ENCODE results near the gene RUNX1. TPM values are rescaled to one million over a fixed set of nuclear protein-coding genes. Genes with fewer than 3 reads are reported as not detected.

Gene RUNX1
- total and polyA plus RNA-seq, 2 donors (not counting 3 experiments of a cell fraction or from before 2014, with no cell fraction given), result 4.6 to 17.9 TPM

- Histone ChIP-seq H3K4me2 (ENCODE audit: insufficient read depth, low read length) (no peak overlapping the region), H3K79me2 (ENCODE audit: control insufficient read depth, insufficient read depth, low read length) (no peaks in the 10 kb centered on the region), H3K36me3 (ENCODE audit: control insufficient read depth in 2 of 2, extremely low read depth in 1 of 2, insufficient read depth in 2 of 2, low read length in 2 of 2) (peaks cover 0 to 4% of the 10 kb centered on the region in 2 experiments), H3K4me1 (ENCODE audit: control insufficient read depth, extremely low read depth, insufficient read depth, low read length) (no peaks in the 10 kb centered on the region), H3K9me1 (replicated peaks; ENCODE audit: control insufficient read depth, extremely low read depth, insufficient read depth, low read length) (no peaks in the 10 kb centered on the region), H3K9ac (replicated peaks; ENCODE audit: extremely low read depth, insufficient read depth, low read length) (no peak overlapping the region), H3K4me3 (replicated peaks in 1 of 3; ENCODE audit: insufficient read depth in 1 of 3, low read depth in 1 of 3, low read length in 3 of 3) (no peak overlapping the region), H3K9me3 (replicated peaks; ENCODE audit: control insufficient read depth, insufficient read depth, low read length) (no peaks in the 10 kb centered on the region), H3K27me3 (ENCODE audit: control insufficient read depth in 2 of 2, insufficient read depth in 2 of 2, low read length in 2 of 2) (no peaks in the 10 kb centered on the region), H2AFZ (ENCODE audit: low read depth, low read length) (no peak overlapping the region), H3K27ac (ENCODE audit: insufficient read depth, low read depth, low read length) (no peak overlapping the region), H4K20me1 (replicated peaks; ENCODE audit: control insufficient read depth, extremely low read depth, insufficient read depth, low read length) (no peaks in the 10 kb centered on the region)
- DNase-seq (ENCODE audit: low read depth, low spot score) (no peak), FAIRE-seq (no peak)
- no peak for TF ChIP-seq EZH2 (IDR thresholded peaks at IDR 0.05; ENCODE audit: borderline replicate concordance, low read depth, low read length, severe bottlenecking)
- no peak for TF ChIP-seq MAX (IDR thresholded peaks at IDR 0.05; ENCODE audit: insufficient read depth, insufficient read length)
- TF ChIP-seq JUN (IDR thresholded peaks at IDR 0.05; ENCODE audit: borderline replicate concordance, insufficient read depth, insufficient read length, low read depth), result no peak
- no peak for TF ChIP-seq CTCF (IDR thresholded peaks at IDR 0.05; ENCODE audit: extremely low read depth in 1 of 2, insufficient read depth in 1 of 2, low read depth in 1 of 2, low read length in 2 of 2)
- no peak for TF ChIP-seq POLR2AphosphoS5 (IDR thresholded peaks at IDR 0.05; ENCODE audit: insufficient read depth, low read depth, low read length)
- TF ChIP-seq FOS (IDR thresholded peaks at IDR 0.05; ENCODE audit: borderline replicate concordance, insufficient read depth, low read length), result no peak
- TF ChIP-seq MYC (IDR thresholded peaks at IDR 0.05; ENCODE audit: low read depth, low read length), result no peak
- no peak for TF ChIP-seq POLR2A (IDR thresholded peaks at IDR 0.05; ENCODE audit: low read depth, low read length)
- TF ChIP-seq GATA2 (IDR thresholded peaks at IDR 0.05; ENCODE audit: insufficient read depth, insufficient read length, low read depth, low read length), result no peak
- CTCF ChIA-PET, result interaction anchor here (0.6 to 1.8 kb wide), 5 partner anchors 12 to 597 kb away, joined by 3 to 5 read pairs (median 3); no protein-coding TSS in a partner anchor
- dilution Hi-C loops (cut with MboI; ENCODE audit: extremely low pct_ligation_motif_present, low sequenced_read_pairs), result no loop called here
- no TSS peak for BruUV-seq (replicated peaks)
- POLR2A ChIA-PET, result no interaction called here
- intact Hi-C loops (cut with micrococcal nuclease), result no loop called here
Measured at GRCh38 chr21:34795548-34796180, 253.4 kb downstream of the RUNX1 start.

Data from endothelial cell of umbilical vein (primary cell).